SH-SY5Y (cell line): ENCODE results near the gene LECT2.

Experiments used
- GATA2 ChIP-seq: IDR thresholded peaks from 2 replicates; pipeline ENCODE4 v1.6.1; 2011; ENCODE audit warnings: mild to moderate bottlenecking, low read depth, low read length
- GATA3 ChIP-seq: IDR thresholded peaks from 2 replicates; pipeline ENCODE4 v1.6.1; 2011; ENCODE audit warnings: low read depth, mild to moderate bottlenecking, low read length, moderate library complexity

The LECT2 gene

DNA sequence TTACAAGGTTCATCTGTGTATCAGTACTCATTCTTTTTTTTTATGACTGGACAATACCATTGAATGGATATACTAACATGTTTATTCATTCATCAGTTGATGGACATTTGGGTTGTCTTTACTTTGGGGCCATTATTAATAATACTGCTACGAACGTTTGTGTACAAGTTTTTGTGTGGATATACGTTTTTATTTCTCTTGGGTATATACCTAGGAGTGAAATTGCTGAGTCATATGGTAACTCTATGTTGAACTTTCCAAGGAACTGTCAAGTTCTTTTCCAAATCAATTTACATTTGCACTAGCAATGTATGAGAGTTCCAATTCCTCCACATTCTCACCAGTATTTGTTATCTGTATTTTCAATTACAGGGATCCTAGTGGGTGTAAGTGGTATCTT lies 12.0 kb upstream of the LECT2 start:
- TF ChIP-seq GATA3 = no peak
- no peak for TF ChIP-seq GATA2

DNA sequence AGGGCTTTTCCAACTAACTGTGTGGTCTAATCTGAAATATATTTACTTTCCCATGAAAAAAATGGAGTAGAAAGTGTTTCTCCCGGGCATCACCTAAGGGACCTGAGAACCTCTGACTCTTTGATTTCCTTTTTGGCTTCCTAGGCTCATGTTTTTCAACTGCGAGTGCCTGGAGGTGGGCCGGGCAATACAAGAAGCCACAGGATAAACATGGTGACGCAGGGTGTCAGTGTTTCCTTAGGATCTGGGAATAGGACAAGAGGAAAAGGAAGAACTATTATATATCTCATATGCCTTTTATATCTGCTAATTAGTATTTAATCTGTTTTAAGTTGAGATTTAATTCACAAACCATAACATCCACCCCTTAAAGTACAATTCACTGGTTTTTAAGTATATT lies 11.4 kb upstream of the LECT2 start:
- TF ChIP-seq GATA3 (no peak), GATA2 (no peak)

DNA sequence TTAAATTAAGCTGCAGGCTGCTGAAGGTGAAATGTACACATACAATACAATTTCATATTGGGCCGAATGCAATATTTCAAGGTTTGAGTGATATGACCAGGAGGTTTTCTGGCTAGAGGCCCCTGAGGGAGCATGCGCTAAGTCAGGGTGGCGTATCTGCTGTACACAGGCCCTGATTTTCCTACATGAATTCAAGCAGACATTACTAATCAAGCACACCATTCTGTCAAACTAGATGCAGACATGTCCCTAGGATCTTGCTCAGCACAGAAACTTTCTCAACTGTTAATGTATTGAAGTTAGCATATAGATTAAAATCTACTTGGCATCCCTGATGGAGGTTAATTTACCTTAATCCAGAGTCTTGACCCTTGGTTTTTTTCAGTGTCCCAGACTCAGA lies 10.7 kb upstream of the LECT2 start:
- no peak for TF ChIP-seq GATA2
- no peak for TF ChIP-seq GATA3

DNA sequence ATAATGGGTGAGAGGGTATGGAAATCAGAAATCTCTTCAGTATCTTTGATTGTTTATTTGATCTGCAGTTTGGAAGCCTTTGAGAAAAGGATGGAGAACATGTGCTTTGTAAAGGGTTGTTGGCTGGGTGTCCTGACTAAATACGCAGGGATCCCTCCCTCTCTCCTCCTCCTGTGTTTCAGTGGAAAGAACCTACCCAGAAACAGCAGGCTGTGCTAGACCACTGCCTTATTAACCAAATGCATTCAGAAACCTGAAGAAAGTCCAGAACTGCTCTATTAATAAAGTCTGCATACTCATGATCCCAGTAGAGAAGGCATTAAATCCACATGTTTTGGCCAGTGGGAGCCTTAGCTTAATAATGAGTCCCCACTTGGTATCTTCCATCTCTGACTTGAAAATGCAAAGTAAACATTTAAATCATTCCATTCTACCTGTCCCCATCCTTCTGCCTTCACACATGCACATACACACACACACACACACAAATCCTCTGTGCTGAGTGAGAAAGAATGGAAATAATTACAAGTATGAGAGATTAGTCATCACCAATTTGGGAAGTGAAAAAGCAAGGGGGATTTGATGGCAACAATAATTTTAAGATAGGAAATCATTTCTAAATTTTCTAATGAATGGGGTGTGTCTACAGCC lies 10.0 kb upstream of the LECT2 start:
- TF ChIP-seq GATA3 (no peak), GATA2 (no peak)

DNA sequence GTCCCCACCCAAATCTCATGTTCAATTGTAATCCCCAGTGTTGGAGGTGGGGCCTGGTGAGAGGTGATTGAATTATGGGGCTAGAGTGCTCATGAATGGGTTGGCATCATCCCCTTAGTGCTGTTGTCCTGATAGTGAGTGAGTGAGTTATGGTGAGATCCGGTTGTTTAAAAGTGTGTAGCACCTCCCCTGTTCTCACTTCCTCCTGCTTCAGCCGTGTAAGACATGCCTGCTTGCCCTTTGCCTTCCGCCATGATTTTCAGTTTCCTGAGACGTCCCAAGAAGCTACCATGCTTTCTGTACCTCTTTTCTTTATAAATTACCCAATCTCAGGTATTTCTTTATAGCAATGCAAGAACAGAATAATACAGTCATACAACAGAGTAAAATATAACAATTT lies 742 bp upstream of the LECT2 start:
- TF ChIP-seq GATA2 (no peak), GATA3 (no peak)

DNA sequence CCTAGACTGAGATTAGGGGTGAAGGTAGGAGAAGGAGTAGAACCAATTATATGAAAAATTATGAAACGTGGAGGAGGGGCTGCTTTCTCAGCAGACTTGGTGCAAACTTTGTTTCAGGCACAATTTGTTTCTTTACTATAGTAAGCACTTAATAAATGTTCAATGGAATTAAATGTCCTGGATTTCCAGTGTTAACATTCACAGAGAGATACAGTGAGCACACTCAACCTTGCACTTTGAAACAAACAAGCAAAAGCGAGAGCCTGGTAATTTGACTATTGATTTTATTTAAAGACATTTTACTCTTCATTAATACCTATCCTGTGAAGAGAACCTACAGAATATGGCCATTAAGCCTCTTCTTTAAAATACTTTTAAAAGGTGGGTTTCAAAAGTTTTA lies 933 bp downstream of the LECT2 start:
- TF ChIP-seq GATA2 (no peak), GATA3 (no peak)

DNA sequence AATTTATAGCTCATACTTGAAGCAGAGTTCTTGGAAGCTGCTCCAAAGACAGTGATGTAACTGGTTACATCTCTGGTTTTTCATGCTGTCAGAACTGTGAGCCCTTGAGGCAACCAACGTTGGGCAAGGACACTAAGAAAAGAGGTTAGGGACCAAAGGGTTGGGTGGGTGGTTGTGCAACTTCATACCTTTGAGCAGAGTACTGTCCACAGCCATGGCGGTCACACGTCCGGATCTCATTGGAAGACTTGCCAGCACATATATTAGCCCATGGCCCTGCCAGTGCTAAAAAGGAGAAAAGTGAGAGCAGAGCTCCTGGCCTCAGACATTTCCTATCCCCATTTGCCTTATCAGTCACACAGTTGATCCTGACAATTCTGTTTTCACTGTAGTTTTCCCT lies 2.1 kb downstream of the LECT2 start:
- TF ChIP-seq GATA3 = no peak
- no peak for TF ChIP-seq GATA2

DNA sequence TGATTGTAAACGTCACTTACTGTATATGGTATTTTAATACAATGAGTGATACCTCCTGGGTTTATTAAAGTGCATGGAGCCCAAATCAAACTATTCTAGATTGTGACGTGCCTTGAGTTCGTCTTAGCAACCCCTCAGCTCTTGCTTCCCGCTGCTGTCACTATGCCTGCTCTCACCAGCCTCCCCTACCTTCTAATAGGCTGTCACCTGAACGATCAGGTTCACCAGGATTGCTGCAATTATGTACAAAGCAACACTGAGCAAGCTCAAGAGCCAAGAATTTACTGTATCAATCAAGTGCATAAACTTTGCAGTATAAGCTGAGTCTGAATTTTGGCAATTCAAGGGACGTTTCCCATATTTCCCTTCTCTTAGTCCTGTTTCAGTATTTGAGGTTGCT lies 3.0 kb downstream of the LECT2 start:
- TF ChIP-seq GATA2 (no peak), GATA3 (no peak)

DNA sequence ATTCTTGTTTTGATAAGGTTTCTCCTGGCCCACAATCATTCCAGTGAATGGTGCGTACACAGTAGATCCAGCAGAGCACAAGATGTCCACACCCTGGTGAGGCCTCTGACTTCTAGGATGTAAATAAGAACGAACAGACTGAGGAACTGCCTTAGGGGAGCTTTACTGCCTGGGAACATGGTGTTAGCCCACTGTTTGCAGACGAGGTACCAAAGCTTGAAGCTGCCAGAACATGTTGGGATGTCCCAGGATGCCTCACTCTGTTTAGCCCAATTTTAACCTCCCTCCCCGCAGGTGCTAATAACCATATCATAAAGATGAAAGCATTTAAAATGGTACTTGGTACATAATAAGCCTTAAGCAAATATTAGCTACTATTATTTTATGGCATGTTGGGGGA lies 3.5 kb downstream of the LECT2 start:
- TF ChIP-seq GATA2 = no peak
- no peak for TF ChIP-seq GATA3

DNA sequence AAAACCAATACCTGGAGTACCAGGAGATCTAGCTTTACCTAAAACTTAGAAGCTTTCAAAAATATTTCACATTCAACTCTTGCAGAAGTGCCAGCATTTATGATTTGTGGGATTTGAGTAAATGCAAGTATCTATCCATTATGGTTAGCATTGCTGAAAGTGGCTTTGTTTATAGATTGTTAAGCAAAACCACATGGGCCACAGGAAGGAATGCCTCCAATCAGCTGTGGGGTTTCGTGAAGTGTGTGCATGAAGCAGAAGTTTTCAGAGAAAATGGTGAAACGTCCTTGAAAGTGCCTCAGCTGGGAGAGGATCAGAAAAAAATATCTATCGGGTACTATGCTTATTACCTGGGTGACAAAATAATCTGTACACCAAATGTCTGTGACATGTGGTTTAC lies 4.2 kb downstream of the LECT2 start:
- no peak for TF ChIP-seq GATA3
- TF ChIP-seq GATA2 = no peak

DNA sequence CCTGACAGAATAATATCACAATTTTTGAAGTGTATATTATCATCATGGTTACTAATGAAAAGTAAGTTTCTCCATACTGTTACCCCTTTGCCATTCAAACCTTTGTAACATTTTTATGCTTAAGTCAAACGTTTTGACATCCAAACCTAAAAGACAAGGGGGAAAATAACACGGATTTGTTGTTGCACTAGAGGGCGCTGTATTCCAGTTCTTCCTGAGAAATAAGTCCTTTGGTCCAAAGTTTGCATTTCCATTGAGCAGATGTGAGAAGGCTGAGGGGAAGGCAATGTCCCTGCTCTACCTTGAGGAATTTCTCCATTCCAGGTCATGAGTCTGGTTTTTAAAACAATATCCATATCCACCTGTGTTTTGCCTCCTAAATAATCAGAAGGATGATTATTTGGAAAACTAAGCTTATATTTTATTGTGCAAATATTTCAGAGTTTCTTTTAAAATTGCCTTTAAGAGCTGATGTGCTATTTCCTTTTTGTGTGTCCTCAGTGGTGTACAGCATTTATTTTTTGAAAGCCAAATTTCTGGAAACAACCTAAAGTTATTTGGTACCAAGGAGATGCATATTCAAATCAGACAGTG lies 9.7 kb downstream of the LECT2 start:
- no peak for TF ChIP-seq GATA3
- TF ChIP-seq GATA2 = no peak

DNA sequence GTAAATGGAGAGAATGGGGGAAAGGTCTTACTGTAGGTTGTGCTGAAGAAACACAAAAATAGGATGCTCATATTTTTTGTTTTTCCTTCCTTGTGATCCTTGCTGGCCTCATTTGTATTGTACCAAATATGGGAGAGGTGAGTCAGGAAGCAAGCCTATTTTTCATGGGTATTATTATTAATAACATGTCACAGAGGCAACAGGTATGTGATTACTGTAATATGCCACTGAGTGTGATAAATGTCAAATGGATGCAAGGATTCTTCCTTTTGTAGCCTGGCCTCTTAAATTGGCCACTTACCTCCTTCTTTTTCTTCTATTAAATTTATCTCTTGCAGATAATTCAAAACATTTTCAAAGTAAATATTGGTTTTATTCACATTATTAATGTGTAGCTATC lies 10.2 kb downstream of the LECT2 start:
- TF ChIP-seq GATA3 (no peak), GATA2 (no peak)

DNA sequence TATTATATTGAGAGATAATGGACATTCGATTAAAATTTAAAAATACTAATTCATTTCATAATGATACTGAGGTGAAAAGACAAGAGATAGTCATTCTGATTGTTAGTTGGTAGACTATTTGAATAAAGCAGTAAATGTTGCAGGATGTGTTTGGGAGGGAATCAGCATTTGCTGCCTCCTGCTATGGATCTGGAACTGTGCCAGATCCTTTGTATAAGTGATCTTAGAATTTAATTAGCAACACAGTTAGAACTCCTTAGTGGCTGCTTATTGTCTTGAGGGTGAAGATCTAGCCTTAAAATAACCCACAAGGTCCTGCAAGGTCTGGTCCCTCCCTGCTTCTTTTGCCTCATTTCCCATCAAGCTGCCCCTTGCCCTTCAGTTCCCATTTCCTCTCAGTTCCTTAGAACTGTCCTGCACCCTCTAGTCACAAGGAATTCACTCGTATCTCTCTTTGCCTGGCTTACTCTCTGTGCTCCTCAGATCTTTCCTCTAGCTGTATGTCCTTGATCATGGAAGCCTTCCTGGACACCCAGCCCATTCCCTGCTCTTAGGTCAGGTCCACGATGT lies 12.5 kb downstream of the LECT2 start:
- TF ChIP-seq GATA2 (no peak), GATA3 (no peak)

DNA sequence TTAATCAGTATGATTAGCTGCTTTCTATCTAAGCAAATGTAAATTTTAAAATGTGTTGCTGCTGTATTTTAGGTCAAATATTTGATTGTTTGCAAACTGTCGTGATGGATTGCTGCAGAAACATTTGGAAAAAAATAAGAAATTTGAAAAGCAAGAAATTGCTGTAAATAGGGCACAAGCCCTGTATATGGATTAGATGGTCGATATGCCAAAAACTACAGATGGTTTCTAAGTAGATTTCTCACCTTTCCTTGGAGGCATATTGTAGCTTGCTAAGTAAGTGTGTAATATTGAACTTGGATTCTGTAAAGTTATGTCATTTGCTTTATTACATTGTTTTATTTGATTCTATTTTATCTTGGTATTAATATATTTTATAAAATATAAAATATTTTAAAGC lies 13.1 kb downstream of the LECT2 start:
- no peak for TF ChIP-seq GATA3
- no peak for TF ChIP-seq GATA2

DNA sequence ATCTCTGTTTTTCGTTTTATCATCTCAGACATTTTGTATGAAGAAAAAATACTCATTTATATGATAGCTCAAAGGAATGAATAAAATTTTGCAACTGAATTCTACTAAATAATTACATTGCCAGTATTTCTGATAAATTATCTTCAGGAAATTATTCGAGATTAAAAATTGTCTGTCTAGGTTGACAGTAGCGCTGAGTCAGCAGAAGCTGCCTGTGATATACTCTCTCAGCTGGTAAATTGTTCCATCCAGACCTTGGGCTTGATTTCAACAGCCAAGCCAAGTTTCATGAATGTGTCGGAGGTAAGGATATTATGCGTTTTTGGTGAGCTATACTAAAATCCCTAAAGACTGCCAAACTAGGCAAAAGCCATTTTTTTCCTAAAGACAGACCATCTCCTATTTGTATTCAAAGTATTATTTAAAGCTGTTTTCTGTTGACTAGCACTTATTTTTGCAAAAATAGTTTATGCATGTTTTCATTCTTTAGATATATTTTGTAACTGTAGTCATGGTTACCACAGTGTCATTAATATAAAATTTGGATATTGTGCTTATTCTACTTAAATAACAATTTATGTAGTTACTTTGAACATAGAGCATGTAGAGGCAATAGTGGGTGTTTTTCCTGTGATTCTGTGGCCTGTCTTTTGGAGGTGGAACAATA lies 17.4 kb downstream of the LECT2 start:
- TF ChIP-seq GATA3 (no peak), GATA2 (no peak)

DNA sequence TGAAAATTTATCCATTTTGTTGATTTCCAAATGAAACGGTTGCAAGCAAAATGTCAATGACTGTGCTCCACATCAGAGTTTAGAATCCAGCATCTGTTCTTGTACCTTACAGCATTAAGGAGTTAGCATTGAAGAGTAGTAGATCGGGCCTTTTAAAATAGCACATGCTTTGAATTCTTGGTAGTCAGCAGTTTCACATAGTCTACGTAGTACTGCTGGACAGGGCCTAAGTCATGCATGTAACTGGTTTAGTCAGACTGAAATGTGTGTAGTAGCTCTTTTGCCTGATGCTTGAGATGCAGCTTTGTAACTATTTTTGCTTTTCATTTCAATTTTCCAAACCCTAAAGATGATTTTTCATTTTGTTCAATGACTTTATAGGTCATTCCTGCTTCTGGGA lies 19.8 kb downstream of the LECT2 start:
- TF ChIP-seq GATA2 = no peak
- TF ChIP-seq GATA3 = no peak
